HFFc6 (cell line): ENCODE measurements around the gene TMPRSS9. TPM values are rescaled to one million over a fixed set of nuclear protein-coding genes. Genes with fewer than 3 reads are reported as not detected.
A peak's percentile ranks its signal among the peaks of the same experiment; 100 is the strongest.
"Not testable (repeated sequence)": the region's sequence is repeated elsewhere in the genome, so short reads cannot be mapped to it uniquely, and the experiment has no call there.

Source experiments
- DNase-seq: peaks from one replicate; pipeline ENCODE4 v3.0.0-alpha.2; 2018
- H3K27ac Mint-ChIP-seq: 2 replicates; pipeline ENCODE4 v1.8.0; 2020; ENCODE audit warnings: mild to moderate bottlenecking, mixed read lengths
- H3K27me3 Mint-ChIP-seq: 2 replicates; pipeline ENCODE4 v1.8.0; 2021; ENCODE audit warnings: mild to moderate bottlenecking, moderate library complexity, mixed read lengths; ENCODE audit not compliant: insufficient read depth
- H3K36me3 Mint-ChIP-seq: 2 replicates; pipeline ENCODE4 v1.8.0; 2021; ENCODE audit warnings: low read depth, mixed read lengths
- H3K4me1 Mint-ChIP-seq: 2 replicates; pipeline ENCODE4 v1.8.0; 2020; ENCODE audit warnings: low read depth, mixed read lengths
- H3K4me3 Mint-ChIP-seq: 2 replicates; pipeline ENCODE4 v1.8.0; 2020; ENCODE audit warnings: mild to moderate bottlenecking, moderate library complexity, mixed read lengths
- H3K9me3 Mint-ChIP-seq: 2 replicates; pipeline ENCODE4 v1.8.0; 2020; ENCODE audit warnings: mild to moderate bottlenecking, mixed read lengths
- total RNA-seq, 6 experiments: library from RNA; stranded (reverse); fragmentation: NEBNext Ultra II Directional; extraction: Animal tissue kit (Norgen Biotek cat#: 25700); gene quantifications; 2 replicates in 1 of 6; 3 replicates in 5 of 6; pipeline ENCODE4 v1.2.3, GENCODE V29; 2021
- TF ChIP-seq, protein P1 (sequence below): fragments of 200-600 bp; sonication (generic); IDR thresholded peaks from 2 replicates; pipeline ENCODE4 v1.5.0; 2021; ENCODE audit warnings: antibody characterized with exemption, mild to moderate bottlenecking

The TMPRSS9 gene
- total RNA-seq, 6 experiments from 2014 or later, result not detected

DNA sequence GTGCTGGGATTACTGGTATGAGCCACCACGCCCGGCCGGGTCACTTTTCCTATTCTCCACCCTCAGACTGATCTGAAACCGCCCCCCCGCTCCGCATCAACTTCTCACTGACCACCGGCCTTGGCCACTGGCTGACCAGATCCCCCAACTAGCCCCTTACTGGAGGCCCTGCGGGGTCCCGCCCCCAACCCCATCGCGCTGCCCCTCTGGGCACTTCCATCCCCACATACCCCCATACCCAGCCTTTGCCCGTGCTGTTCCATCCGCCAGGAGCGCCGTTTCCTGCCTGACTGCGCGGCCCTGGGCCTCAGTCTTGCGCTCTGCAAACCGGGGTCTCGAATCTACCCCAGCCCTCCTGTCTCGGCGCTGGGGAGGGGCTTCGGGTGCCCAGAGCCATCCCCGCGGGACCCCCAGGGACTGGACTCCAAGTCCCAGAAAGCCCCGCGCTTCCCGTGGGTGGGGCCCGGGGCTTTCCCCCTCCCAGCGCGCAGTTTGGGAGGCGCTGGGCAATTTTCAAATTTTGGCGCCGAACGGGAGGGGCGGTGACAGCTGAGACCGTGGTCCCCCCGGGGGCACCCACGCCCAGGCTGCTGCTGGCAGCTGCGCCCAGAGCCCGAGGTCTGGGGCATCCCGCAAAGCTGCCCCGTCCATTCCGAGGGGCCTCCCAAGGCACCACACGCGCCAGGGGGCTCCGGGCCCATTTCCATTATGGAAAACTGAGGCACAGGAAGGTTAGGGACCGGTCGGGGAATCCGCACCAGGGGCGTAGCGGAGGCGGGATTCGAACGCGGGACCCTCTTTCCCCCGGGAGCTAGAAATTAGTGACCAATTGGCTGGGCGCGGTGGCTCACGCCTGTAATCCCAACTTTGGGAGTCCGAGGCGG lies 101.9 kb downstream of the TMPRSS9 start:
- peaks cover 21% of the 10 kb centered on the region for H3K4me1 Mint-ChIP-seq
- H3K9me3 Mint-ChIP-seq, result no peaks in the 10 kb centered on the region
- H3K27me3 Mint-ChIP-seq, result peaks cover 3% of the 10 kb centered on the region
- peak overlapping the region; percentile 90 for H3K27ac Mint-ChIP-seq
- no peaks in the 10 kb centered on the region; the same call in 1 of the 2 replicates for H3K36me3 Mint-ChIP-seq
- TF ChIP-seq, protein P1, sequence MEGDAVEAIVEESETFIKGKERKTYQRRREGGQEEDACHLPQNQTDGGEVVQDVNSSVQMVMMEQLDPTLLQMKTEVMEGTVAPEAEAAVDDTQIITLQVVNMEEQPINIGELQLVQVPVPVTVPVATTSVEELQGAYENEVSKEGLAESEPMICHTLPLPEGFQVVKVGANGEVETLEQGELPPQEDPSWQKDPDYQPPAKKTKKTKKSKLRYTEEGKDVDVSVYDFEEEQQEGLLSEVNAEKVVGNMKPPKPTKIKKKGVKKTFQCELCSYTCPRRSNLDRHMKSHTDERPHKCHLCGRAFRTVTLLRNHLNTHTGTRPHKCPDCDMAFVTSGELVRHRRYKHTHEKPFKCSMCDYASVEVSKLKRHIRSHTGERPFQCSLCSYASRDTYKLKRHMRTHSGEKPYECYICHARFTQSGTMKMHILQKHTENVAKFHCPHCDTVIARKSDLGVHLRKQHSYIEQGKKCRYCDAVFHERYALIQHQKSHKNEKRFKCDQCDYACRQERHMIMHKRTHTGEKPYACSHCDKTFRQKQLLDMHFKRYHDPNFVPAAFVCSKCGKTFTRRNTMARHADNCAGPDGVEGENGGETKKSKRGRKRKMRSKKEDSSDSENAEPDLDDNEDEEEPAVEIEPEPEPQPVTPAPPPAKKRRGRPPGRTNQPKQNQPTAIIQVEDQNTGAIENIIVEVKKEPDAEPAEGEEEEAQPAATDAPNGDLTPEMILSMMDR, result peak; percentile 44
- DNase-seq, result peak; percentile 50
- peak overlapping the region; percentile 93 for H3K4me3 Mint-ChIP-seq

DNA sequence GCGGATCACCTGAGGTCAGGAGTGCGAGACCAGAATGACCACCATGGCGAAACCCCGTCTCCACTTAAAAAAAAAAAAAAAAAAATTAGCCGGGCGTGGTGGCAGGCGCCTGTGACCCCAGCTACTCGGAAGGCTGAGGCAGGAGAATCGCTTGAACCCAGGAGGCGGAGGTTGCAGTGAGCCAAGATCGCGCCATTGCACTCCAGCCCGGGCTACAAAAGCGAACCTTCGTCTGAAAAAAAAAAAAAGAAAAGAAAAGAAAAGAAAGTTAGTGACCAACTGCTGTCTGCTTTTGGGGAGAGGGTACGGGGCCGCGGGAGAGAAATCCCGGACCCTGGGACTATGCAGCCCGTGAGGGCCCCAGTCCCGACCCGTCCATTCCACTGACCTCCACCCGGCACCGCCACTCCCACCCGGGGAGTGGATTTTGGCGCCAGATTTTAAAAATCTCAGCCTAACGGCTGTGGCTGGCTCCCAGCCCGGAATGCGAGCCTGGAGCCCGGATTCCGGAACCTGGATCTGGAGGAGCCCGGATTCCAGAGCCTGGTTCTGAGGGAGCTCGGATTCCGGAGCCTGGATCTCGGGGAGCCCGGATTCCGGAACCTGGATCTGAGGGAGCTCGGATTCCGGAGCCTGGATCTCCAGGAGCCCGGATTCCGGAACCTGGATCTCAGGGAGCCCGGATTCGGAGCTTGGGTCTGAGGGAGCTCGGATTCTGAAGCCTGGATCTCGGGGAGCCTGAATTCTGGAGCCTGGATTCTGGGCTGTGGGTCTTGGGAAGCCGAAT lies 102.8 kb downstream of the TMPRSS9 start:
- Mint-ChIP-seq H3K4me1 (peaks cover 14% of the 10 kb centered on the region), H3K27ac (peak overlapping the region; percentile 88), H3K4me3 (peak overlapping the region; percentile 93), H3K27me3 (peaks cover 3% of the 10 kb centered on the region), H3K9me3 (no peaks in the 10 kb centered on the region), H3K36me3 (no peaks in the 10 kb centered on the region)
- peak; percentile 98 for DNase-seq
- TF ChIP-seq, protein P1, result no peak

GRCh38 chr19:2463694-2464093 lies 103.6 kb downstream of the TMPRSS9 start:
- H3K27ac Mint-ChIP-seq, H3K4me3 Mint-ChIP-seq, H3K27me3 Mint-ChIP-seq, H3K9me3 Mint-ChIP-seq, H3K36me3 Mint-ChIP-seq, DNase-seq: not testable (repeated sequence)
- H3K4me1 Mint-ChIP-seq, result peaks cover 18% of the 10 kb centered on the region

- Mint-ChIP-seq H3K4me3 (no peak overlapping the region), H3K36me3 (no peaks in the 10 kb centered on the region), H3K27ac (no peak overlapping the region), H3K9me3 (no peaks in the 10 kb centered on the region), H3K4me1 (peaks cover 25% of the 10 kb centered on the region), H3K27me3 (peaks cover 3% of the 10 kb centered on the region)
- DNase-seq, result no peak
- TF ChIP-seq, protein P1, result no peak
These were observed 104.3 kb downstream of the TMPRSS9 start for GRCh38 chr19:2464389-2464788.

GRCh38 chr19:2468596-2468995 lies 108.5 kb downstream of the TMPRSS9 start:
- H3K36me3 Mint-ChIP-seq, result no peaks in the 10 kb centered on the region
- no peak overlapping the region for H3K27ac Mint-ChIP-seq
- no peaks in the 10 kb centered on the region for H3K9me3 Mint-ChIP-seq
- DNase-seq, result no peak
- peaks cover 17% of the 10 kb centered on the region for H3K4me1 Mint-ChIP-seq
- TF ChIP-seq, protein P1, result no peak
- no peaks in the 10 kb centered on the region; the same call in none of the 2 replicates for H3K27me3 Mint-ChIP-seq
- no peak overlapping the region for H3K4me3 Mint-ChIP-seq
